NCI-H1417 (cell line): ENCODE measurements around the gene CCBE1.
A peak's percentile ranks its signal among the peaks of the same experiment; 100 is the strongest.
"Not testable (repeated sequence)": the region's sequence is repeated elsewhere in the genome, so short reads cannot be mapped to it uniquely, and the experiment has no call there.

Source experiments
- DNase-seq, 3 experiments: peaks; one replicate each; lab custom pipeline; 2025; lab: John Stamatoyannopoulos, UW

The CCBE1 gene

GRCh38 chr18:59656373-59656887, 40.8 kb downstream of the CCBE1 start:
- peak in 1 of 3 experiments; percentile 48 for DNase-seq

- DNase-seq = no peak
Observed at GRCh38 chr18:59655676-59656075, 41.5 kb downstream of the CCBE1 start.

- DNase-seq = no peak
Observed at GRCh38 chr18:59651071-59651470, 46.2 kb downstream of the CCBE1 start.

- no peak for DNase-seq
Observed at GRCh38 chr18:59650266-59650820, 46.9 kb downstream of the CCBE1 start.

DNA sequence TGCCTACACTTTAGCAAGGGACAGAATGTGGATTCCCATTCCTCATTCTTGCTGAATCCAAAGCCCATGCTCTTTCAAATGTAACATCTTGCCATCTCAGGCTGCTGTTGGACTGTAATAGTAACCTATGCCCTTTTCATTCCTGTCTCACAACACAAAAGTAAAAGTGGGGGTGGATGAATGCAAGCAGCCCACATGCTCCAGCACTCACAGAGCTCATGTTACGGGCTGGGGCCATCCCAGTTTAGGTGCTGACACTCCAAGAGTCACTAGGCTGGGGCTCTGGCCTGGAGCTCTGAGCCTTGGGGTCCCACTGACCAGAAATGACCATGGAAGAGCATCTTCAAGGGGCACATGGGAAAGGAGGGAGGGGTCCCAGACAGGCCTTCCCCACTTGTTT, 47.6 kb downstream of the CCBE1 start:
- no peak for DNase-seq

GRCh38 chr18:59648469-59648868, 48.8 kb downstream of the CCBE1 start:
- DNase-seq = not testable (repeated sequence)

DNA sequence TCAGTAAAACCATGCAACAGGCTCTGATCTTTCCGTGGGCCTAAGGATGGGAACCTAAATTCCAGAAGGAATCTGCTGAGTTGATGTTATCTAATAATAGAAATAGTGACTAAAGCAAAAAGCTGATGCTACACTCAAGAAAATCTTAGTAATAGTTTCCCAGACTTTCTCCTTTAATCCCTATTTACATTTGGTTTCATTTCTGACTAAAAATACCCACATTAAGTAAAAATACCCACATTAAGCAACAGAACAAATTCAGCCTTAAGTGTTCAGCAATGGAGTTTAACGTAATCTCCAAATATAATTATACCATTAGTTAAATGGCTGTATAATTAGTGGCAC, 50.3 kb downstream of the CCBE1 start:
- no peak for DNase-seq

DNA sequence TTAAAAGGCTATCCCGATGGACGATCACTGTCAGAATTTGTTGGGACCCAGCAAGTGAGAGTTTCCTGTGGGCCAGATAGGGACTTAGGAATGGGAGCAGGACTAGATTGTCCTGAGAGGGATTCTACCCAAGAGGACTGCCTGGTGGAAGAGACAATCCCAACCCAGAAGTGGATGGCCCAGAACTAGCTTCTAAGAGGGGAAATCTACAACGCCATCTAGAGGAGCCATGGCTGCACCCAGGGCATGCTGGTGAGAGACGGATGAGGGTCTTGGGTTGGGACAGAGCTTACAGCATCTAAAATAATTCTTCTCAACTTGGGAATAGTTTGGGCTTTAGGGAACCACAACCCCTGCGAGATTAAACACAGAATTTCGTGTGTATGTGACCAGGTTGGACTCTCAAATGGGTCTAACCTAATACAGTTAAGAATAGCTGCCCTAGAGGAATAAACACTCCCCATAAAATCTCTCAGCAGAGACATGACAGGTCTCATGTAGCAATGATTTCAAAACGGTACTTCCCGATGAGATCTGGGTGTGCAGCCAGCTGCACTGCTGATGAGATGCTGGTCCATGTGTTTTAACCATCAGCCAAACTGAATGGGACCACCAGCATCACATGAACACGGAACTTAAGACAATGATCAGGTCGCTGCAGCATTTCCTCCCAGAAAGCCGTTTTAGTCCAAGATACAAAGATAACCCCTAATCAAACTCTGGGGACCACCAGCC, 50.8 kb downstream of the CCBE1 start:
- no peak for DNase-seq

DNA sequence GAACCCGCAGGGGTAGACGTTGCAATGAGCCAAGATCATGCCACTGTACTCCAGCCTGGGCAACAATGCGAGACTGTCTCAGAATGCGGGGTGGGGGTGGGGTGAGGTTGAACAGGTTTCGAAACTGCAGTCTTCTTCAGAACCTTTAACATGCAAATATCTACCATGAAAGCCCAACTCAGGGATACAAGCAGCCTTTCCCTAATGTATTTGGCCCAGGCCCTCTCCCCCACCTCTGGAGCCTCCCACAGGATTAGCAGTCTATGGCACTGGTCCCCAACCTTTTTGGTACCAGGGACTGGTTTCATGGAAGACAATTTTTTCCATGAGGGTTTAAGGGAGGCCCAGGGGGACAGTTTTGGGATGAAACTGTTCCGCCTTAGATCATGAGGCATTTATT, 53.5 kb downstream of the CCBE1 start:
- no peak for DNase-seq

DNA sequence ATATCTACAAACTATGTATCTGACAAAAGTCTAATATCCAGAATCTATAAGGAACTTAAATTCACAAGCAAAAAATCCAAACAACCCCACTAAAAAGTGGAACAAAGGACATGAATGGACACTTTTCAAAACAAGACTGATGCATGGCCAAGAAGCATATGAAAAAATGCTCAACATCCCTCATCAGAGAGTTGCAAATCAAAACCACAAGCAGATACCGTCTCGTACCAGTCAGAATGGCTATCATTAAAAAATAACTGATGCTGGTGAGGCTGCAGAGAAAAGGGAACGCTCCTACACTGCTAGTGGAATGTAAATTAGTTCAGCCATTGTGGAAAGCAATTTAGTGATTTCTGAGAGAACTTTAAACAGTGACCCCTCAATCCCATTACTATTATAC, 56.5 kb downstream of the CCBE1 start:
- no peak for DNase-seq

DNA sequence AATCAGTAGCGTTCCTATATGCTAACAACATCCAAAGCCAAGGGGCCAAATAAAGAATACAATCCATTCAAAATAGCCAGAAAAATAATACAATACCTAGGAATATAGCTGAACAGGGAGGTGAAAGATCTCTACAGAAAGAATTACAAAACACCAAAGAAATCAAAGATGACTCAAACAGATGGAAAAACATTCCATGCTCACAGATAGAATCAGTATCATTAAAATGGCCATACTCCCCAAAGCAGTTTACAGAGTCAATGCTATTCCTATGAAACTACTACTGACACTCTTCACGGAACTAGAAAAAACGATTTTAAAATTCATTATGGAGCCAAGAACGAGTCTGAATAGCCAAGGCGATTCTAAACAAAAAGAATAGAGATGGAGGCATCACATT, 57.4 kb downstream of the CCBE1 start:
- no peak for DNase-seq

DNA sequence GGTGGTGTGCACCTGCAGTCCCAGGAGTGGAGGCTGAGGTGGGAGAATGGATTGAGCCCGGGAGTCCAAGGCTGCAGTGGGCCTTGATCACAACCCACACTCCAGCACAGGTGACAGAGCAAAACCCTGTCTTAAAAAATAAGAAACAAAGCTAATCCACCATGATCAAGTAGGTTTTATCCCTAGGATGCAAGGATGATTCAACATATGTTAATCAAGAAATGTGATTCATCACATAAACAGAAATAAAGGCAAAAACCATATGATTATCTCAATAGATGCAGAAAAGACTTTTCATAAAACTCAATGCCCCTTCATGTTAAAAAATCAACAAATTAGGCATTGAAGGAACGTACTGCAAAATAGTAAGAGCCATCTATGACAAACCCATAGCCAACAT, 58.1 kb downstream of the CCBE1 start:
- DNase-seq = no peak

GRCh38 chr18:59633961-59634485, 63.2 kb downstream of the CCBE1 start:
- peak in 1 of 3 experiments; percentile 47 for DNase-seq

GRCh38 chr18:59633317-59633716, 63.9 kb downstream of the CCBE1 start:
- DNase-seq = no peak

- DNase-seq = peak; percentile 9 to 75 (median 34)
Observed at GRCh38 chr18:59631583-59632181, 65.5 kb downstream of the CCBE1 start.

- DNase-seq = no peak
Observed at GRCh38 chr18:59629894-59630293, 67.3 kb downstream of the CCBE1 start.

GRCh38 chr18:59628995-59629394, 68.2 kb downstream of the CCBE1 start:
- no peak for DNase-seq

DNA sequence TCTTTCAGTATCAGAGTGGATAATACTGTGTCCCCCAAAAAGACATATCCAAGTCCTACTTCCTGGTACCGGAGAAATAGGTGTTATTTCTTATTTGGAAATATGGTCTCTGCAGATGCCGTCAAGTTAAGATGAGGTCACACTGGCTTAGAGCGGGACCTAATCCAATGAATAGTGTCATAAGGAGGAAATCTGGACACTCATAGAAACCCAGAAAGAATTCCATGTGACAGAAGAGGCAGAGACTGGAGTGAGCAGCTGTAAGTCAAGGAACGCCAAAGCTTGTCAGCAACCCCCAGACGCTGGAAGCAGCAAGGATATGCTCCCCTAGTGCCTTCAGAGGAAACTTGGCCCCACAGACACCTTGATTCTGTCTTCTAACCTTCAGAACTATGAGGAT, 69.8 kb downstream of the CCBE1 start:
- DNase-seq = no peak

- no peak for DNase-seq
Observed at GRCh38 chr18:59624369-59624765, 72.9 kb downstream of the CCBE1 start.

DNA sequence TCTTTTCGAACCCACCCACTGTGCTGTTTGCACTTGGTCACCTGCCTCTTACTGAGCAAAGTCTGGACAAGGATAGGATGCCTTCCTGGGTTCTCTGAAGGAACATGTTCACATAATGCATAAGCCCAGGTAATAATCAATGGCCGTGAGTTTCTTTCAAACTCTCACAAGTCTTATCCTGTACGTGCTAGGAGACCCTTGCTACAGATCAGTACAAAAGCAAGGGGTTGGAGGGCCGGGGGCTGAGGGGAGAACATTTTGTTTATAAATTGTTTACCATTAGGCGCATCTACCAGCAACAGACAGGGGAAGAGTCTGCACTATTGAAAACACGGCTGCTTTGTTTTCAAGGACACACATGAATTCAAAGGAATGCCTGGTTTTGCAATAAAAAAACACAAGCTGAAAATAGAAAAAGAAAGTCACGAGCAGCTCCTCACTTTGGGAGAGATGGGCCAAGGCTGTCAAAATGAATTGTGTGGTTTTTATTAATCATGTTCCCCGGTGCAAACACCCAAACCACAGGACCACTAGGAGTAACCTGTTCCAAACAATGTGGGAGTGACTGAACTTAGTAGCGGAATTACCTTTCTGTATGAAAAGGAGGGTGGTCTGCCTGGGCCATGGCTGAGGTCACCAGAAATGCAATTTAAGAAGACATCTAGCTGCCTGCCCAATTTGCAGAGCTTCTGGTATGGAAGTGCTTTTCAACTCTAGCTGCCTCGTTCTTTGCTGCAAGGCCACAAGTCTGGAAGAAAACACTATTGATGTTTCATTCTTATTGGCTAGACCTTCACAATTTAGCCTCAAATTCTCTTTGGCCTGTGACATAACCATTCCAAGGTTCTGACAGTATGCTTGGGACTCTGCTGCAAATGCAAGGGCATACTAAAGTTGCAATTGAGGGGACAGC, 73.5 kb downstream of the CCBE1 start:
- DNase-seq = peak in 1 of 3 experiments; percentile 49

GRCh38 chr18:59621027-59621426, 76.2 kb downstream of the CCBE1 start:
- no peak for DNase-seq

DNA sequence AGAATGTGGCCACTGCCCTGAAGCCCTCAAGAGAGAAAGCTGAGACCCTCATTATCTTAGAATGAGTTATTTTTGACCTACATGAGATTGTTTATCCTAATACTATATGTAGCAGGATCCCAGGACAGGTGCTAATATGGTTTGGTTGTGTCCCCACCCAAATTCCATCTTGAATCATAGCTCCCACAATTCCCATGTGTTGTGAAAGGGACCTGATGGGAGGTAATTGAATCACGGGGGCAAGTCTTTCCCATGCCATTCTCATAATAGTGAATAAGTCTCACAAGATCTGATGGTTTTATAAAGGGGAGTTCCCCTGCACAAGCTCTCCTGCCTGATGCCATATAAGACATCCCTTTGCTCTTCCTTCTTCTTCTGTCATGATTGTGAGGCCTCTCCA, 76.8 kb downstream of the CCBE1 start:
- no peak for DNase-seq
